Ishikawa (cell line): ENCODE measurements around the gene EDARADD.

Experiments used
- CREB1 ChIP-seq: IDR thresholded peaks from 2 replicates; pipeline ENCODE4 v1.6.1; 2012; ENCODE audit warnings: low read depth
- EP300 ChIP-seq: IDR thresholded peaks from 2 replicates; pipeline ENCODE4 v1.6.1; 2012; ENCODE audit warnings: borderline replicate concordance
- MAX ChIP-seq: IDR thresholded peaks from 2 replicates; pipeline ENCODE4 v1.6.1; 2012
- RAD21 ChIP-seq: IDR thresholded peaks from 2 replicates; pipeline ENCODE4 v1.6.1; 2012; ENCODE audit warnings: low read depth
- REST ChIP-seq: IDR thresholded peaks from 2 replicates; pipeline ENCODE4 v1.6.1; 2012; ENCODE audit warnings: low read depth, mild to moderate bottlenecking
- TAF1 ChIP-seq: IDR thresholded peaks from 2 replicates; pipeline ENCODE4 v1.6.1; 2012; ENCODE audit warnings: low read depth, mild to moderate bottlenecking
- YY1 ChIP-seq: IDR thresholded peaks from 2 replicates; pipeline ENCODE4 v1.6.1; 2012; ENCODE audit warnings: low read depth
- ZBTB7A ChIP-seq: IDR thresholded peaks from 2 replicates; pipeline ENCODE4 v1.6.1; 2012; ENCODE audit warnings: low read depth

GRCh38 chr1:236494082-236494481 is 100.0 kb downstream of the EDARADD start:
- no peak for TF ChIP-seq REST
- no peak for TF ChIP-seq TAF1
- TF ChIP-seq RAD21 = no peak
- TF ChIP-seq CREB1 = no peak
- TF ChIP-seq EP300 = no peak
- TF ChIP-seq ZBTB7A = no peak
- TF ChIP-seq YY1 = no peak
- TF ChIP-seq MAX = no peak
